ENCODE measurements around the gene KRT77.

KRT77 gene

DNA sequence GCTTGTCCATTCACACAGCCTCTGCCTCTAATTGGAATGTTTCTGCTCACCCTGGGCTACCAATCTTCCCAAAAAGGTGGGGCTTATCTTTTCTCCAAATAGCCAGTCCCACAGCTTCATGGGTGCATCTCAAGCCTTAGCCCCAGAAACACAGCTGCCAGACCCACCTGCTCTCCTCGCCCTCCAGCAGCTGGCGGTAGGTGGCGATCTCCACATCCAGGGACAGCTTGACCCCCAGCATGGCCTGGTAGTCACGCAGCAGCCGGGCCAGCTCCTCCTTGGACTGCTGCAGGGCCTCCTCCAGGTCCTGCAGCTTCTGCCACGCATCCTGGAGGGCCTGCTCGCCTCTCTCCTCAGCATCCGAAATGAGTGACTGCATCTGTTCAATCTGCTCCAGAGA lies 11.1 kb downstream of the KRT77 start:
- DNase-seq, result no peak

GRCh38 chr12:52691841-52692150 lies 11.5 kb downstream of the KRT77 start:
- DNase-seq, result no peak

DNA sequence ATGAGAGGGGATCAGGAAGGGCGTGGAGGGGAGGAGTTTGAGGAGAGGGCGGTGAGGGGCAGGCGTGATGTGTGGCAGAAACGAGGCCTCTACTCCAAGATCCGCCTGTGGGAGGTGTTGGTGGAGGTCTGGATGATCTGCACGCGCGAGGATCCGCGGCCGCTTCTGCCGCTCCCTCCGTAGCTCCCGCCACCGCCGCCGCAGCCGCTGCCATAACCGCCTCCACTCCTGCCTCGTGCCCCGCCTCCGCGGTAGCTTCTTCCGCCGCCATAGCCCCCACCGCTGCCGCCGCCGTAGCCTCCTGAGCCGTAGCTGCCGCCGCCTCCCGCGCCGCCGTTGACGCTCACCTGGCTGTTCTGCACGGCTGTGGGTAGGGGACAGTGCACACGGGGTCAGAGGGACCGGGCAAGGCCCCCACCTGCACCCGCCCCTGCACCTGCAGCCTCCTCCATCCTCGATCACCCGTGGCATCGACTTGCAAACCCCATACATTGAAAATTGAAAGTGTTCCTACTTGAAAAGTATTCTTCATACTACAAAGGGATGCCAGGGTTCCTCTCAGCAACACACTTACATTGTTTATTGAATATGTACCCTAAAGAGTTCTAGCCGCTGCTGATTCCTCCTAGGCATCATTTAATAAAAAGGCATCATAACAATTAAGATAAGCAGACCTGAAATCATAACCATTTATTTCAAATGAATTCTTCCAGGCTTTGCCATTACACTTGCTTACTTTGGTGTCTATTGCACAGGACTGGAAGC lies 12.1 kb downstream of the KRT77 start:
- DNase-seq, result peak in 10 of 58 donors; percentile 4 to 22 (median 8)

- no peak for DNase-seq
Measured at GRCh38 chr12:52690351-52691075, 12.8 kb downstream of the KRT77 start.

GRCh38 chr12:52689936-52690335 lies 13.4 kb downstream of the KRT77 start:
- no peak for DNase-seq

DNA sequence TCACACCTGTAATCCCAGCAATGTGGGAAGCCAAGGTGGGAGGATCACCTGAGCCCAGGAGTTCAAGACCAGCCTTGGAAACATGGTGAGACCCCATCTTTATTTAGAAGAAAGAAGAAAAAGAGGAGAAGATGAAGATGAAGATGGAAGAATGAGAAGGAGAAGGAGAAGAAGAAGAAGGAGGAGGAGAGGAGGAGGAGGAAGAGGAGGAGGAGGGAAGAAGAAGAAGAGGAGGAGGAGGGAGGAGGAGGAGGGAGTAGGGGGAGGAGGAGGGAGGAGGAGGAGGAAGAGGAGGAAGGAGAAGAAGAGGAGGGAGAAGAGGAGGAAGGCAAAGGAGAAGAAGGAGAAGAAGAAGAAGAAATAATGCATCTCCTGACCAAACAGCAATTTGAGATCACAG lies 14.1 kb downstream of the KRT77 start:
- DNase-seq, result no peak

DNA sequence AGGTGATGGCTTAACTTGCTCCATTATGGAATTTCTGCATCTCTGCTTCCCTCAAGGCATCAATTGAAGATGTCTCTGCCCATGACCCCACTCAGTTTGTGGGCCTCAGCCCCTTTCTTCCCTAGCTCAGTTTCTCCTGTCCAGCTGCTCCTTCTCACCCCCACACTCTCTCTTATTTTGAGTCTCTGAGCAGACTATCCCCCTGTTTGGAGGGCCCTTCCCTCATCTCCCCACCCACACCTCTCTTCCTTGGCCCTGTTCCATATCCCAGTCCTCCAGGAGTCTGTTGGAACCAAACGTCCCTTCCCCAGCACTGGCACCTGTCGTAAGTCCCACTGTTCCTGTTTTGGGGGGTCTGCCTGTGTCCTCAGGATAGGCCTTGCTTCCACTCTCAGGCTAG lies 14.8 kb downstream of the KRT77 start:
- DNase-seq, result no peak

DNA sequence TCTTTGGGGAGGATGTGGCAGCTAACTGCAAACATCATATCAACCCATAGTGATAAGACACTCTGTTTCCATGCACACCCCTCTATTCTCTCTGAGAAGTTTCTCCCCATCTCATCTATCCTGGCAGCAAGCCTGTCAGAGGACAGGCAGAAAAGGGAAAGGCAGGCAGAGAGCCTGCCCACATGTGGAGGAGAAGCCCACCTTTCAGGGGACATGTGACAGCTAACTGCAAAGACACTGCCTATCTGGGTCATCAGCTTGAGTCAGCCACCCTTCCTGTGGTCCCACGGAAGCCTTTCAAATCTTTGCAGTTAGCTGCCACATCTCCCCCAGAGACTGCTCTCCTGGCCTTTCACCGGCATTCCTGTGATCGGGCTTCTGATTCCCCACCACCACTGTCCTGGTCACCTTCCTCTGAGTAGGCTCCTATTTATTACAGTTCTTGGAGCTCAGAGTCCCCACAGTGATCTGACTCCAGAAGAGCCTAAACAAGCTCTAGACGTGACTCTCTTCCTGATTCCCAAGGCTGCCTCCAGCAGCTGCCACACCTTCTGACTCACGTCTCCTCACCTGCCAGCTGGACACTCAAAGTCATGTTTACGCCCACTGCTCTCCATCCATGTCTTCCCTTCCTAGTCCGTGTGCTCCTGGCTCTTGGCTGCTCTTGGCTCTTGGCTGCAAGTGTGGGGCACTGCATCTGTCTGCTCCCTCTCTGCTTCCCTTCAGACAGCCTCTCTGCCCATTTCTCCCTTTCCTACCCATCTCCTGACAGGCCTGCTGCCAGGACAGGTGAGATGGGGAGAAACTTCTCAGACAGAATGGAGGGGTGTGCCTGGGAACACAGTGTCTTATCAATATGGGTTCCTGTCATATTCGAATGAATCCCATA lies 15.6 kb downstream of the KRT77 start:
- no peak for DNase-seq

DNA sequence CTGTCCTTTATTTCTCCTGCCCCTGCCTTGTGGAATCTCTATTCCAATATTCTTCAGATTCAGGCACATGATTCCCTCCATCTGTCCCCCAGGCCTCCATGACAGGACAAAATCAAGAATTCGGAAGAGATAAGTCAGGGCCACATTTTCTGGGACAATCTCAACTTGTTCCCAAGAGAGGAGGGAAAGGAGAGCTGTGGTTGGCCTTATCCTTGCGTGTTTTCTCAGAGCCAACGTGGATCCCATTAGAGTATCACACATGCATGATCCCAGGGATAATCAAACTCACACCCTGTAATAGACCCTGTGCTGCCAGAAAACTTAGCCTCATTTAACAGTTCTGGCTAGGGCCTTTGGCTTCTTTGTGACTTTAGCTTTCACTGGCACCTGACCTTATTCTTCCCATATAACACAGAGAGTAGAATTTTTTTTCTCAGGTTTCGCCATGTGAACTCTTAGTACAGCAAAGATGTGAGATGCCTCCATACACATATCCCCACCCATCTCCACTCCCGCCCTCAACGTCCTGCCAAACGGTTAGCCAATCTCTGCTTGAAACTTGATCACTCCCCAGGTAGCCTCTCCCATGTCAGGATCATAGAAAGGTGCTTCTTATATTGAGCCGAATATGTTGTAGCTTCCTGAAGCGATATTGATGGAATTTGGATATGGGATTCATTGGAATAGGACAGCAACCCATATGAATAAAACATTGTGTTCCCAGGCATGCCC lies 16.4 kb downstream of the KRT77 start:
- no peak for DNase-seq

DNA sequence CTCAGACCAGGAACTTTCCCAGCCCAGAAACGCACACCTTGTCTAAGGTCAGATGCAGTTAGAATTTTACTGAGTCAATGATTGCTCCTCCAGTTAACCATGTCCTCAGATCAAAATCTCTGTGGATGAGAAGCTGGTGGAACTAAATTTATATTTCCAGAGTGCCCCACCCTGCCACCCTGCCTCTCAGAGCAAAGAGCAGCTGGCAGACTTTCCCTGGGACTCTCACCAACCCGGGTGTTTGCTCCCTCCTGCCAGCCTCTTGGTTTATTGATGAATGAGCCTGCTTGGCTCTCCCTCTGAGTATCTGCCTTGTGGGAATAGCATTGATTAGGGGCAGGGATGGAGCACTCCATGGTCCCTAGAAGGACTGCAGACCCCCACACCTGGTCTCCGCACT lies 17.3 kb downstream of the KRT77 start:
- no peak for DNase-seq

DNA sequence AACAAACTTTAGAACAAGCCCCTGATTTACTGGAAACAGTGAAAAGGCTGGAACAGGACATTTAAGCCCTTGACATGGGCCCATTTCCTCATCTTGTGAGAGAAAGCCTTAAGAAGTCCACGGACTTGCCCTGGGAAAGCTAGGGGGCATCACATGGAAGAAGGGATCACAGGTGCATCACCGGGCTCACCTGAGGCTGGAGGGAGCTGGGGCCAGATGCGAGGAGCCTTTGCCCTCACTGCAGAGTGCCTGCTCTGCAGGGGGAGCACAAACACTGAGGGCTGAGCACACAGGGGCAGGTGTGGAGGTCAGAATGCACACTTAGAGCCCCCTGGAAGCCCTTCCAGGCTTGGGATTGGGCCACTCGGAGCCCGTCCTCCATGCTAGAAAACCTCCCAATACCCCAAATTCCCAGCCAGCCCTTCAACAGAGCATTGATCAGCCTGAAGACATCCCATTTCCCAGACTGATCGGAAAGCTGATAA lies 17.9 kb downstream of the KRT77 start:
- DNase-seq, result no peak

GRCh38 chr12:52684431-52684830 lies 18.9 kb downstream of the KRT77 start:
- DNase-seq, result no peak

- DNase-seq, result no peak
Measured at GRCh38 chr12:52683575-52684300, 19.6 kb downstream of the KRT77 start.

GRCh38 chr12:52682938-52683574 lies 20.3 kb downstream of the KRT77 start:
- peak in 15 of 58 donors; percentile 3 to 72 (median 18) for DNase-seq

DNA sequence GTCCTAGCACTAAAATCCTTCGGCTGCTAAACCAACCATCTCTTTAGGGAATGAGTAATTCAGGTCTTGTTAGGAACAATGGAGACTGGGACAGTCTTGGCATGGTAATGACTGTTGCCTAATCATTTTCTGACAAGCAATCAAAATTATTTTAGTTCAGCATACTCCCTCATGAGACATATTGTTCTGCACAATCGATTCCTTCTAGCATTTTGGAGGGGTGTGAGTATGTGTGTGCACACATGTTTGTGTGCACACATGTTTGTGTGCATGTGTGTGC lies 21.0 kb downstream of the KRT77 start:
- peak in 1 of 58 donors; percentile 4 for DNase-seq

DNA sequence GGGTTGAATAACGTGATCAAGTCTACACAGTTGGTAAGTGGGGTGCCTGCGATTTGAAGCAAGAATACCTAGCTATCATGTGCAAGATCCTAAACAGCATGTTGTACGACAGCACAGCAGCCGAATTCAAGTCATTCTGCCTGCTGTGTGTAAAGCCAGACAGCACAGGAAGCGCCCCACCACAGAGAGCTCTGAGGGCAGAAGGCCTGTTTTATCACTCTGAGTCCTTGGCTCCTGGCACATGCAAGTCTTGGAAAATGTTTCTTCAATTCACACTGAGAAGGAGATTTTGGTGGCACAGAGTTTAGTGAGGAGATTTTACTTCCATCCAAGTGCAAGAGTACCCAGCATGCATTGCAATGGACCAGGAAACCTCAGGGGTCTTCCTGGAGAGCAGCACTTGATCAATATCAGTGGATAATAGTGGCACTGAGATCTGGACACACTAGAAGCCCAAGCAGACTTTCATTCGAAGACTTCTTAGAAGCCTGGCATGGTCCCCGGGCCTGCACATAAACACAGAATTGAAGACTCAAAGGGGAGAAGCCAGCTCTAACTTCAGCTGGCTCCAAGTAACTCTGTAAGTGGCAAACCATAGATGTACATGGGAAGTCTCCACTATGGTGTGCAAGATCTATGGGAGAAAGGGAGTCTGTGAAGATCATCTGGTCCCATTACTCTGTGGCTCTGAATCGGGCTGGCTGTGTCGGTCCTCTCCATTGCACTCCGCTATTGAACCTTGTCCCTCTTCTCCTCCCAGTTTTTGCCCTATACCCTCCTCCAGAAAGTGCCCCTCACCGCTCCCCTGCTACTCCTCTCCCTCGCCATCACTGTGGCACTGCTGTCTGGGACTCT lies 21.6 kb downstream of the KRT77 start:
- DNase-seq, result no peak

DNA sequence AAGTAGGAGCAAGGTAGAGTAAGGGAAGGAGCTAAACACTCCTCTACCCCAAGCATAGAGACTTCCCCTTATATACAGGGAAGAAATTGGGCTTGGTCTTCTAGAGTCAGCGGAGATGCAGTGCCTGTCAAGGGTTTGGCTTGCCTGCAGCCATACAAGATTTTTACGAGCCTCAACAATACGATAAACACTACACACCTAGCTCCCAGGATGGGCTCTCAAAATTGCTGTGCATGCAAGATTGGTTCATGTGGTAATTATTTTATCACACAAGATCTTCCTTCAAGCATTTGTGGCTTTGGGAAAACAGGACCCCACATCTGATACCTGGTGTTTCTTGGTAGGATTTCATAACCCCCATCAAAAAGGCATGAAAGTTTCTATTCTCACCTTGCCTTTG lies 23.0 kb downstream of the KRT77 start, which contains the start of gene KRT1:
TSS of gene KRT1 (minus strand) at position 45 of the 400 bp plus-strand sequence. CDS start 59 bp downstream, outside the sequence.
- no peak for DNase-seq

- no peak for DNase-seq
Measured at GRCh38 chr12:52679875-52680274, 23.4 kb downstream of the KRT77 start.

DNA sequence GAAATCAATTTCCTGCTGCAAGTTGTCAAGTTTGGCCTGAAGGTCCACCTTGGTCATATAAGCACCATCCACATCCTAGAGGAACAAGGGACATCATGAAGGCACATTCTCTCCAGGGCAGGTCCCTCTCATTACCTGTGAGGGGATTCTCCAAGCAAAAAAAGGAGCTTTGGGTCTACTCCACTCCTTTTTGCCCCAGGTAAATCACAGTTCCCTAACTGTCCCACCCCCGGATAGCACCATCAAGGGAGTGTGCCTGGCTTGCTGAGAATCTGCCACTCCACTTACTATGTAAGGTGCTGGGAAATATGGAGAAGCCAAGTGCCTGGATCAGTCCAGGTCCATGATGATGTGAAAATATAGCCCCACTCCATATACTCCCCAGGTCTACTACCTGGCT lies 25.7 kb downstream of the KRT77 start:
- DNase-seq, result no peak
